Panc1 (cell line): ENCODE data around the gene SPSB3.

ENCODE experiments used
- CTCF ChIP-seq: fragments of 450-650 bp; IDR thresholded peaks from 2 replicates; pipeline ENCODE4 v1.5.1; 2017; ENCODE audit warnings: mild to moderate bottlenecking
- REST ChIP-seq, 2 experiments: IDR thresholded peaks; 2 replicates each; pipeline ENCODE4 v1.6.1; 2011 to 2012; ENCODE audit warnings: low read depth in 2 of 2, control low read depth in 1 of 2, low read length in 1 of 2, mild to moderate bottlenecking in 1 of 2, moderate library complexity in 1 of 2; ENCODE audit not compliant: insufficient read depth in 1 of 2
- TCF7L2 ChIP-seq: IDR thresholded peaks from 2 replicates; pipeline ENCODE4 v1.6.1; 2011; ENCODE audit warnings: mild to moderate bottlenecking, low read depth, low read length, inconsistent platforms

GRCh38 chr16:1771864-1772361 lies 10.5 kb downstream of the SPSB3 start:
- TF ChIP-seq CTCF, result no peak
- TF ChIP-seq TCF7L2, result no peak
- no peak for TF ChIP-seq REST (IDR thresholded peaks at IDR 0.05; ENCODE audit: insufficient read depth in 1 of 2, low read depth in 2 of 2, low read length in 1 of 2)
